H1 (cell line): ENCODE data around the gene NKX2-1. TPM values are rescaled to one million over a fixed set of nuclear protein-coding genes. Genes with fewer than 3 reads are reported as not detected.
A peak's percentile ranks its signal among the peaks of the same experiment; 100 is the strongest.

Experiments used
- ASH2L ChIP-seq: fragments of 200-600, 300-600 bp; sonication (generic); IDR thresholded peaks from one replicate; pipeline ENCODE4 v1.7.1; 2017; ENCODE audit warnings: low read length
- ATF3 ChIP-seq: IDR thresholded peaks from 2 replicates; pipeline ENCODE4 v1.6.1; 2011; ENCODE audit warnings: low read depth, mild to moderate bottlenecking, low read length; ENCODE audit not compliant: insufficient read depth
- BACH1 ChIP-seq: IDR thresholded peaks from 2 replicates; pipeline ENCODE4 v1.6.1; 2012; ENCODE audit warnings: low read length, improper control_type of control experiment
- BCL11A ChIP-seq, 2 experiments: IDR thresholded peaks; one replicate each; pipeline ENCODE4 v1.6.1; 2011; ENCODE audit warnings: low read depth in 2 of 2, low read length in 2 of 2, mild to moderate bottlenecking in 2 of 2
- CBX8 ChIP-seq: fragments of 300-800, 300-1000 bp; sonication (generic); IDR thresholded peaks from 2 replicates; pipeline ENCODE4 v1.7.1; 2016; ENCODE audit warnings: low read depth, low read length, borderline replicate concordance
- CHD1 ChIP-seq: IDR thresholded peaks from 2 replicates; pipeline ENCODE4 v1.6.1; 2012; ENCODE audit warnings: low read depth, low read length, improper control_type of control experiment
- CHD2 ChIP-seq: IDR thresholded peaks from 2 replicates; pipeline ENCODE4 v1.6.1; 2012; ENCODE audit warnings: low read length, improper control_type of control experiment
- EGR1 ChIP-seq: IDR thresholded peaks from 2 replicates; pipeline ENCODE4 v1.6.1; 2011; ENCODE audit warnings: low read depth, low read length, borderline replicate concordance
- EP300 ChIP-seq, 2 experiments: IDR thresholded peaks; 1 replicate in 1 of 2; 2 replicates in 1 of 2; pipeline ENCODE4 v1.6.1; 2011 to 2012; ENCODE audit warnings: low read depth in 2 of 2, low read length in 2 of 2, mild to moderate bottlenecking in 2 of 2, borderline replicate concordance in 1 of 2, inconsistent platforms in 1 of 2, moderate library complexity in 1 of 2
- GTF2F1 ChIP-seq: IDR thresholded peaks from 2 replicates; pipeline ENCODE4 v1.6.1; 2012; ENCODE audit warnings: low read depth, low read length, improper control_type of control experiment, borderline replicate concordance
- NRF1 ChIP-seq: IDR thresholded peaks from 2 replicates; pipeline ENCODE4 v1.6.1; 2011; ENCODE audit warnings: mild to moderate bottlenecking, low read depth, low read length, improper control_type of control experiment
- PHF8 ChIP-seq: fragments of 200-600 bp; sonication (generic); conservative IDR thresholded peaks from 2 replicates; pipeline ENCODE4 v1.7.1; 2012; ENCODE audit warnings: low read depth, mild to moderate bottlenecking, inconsistent platforms, low read length, moderate library complexity
- RFX5 ChIP-seq: IDR thresholded peaks from 2 replicates; pipeline ENCODE4 v1.6.1; 2011; ENCODE audit warnings: low read depth, low read length, improper control_type of control experiment, borderline replicate concordance
- RNF2 ChIP-seq: fragments of 200-900, 300-1000 bp; sonication (generic); IDR thresholded peaks from 2 replicates; pipeline ENCODE4 v1.7.1; 2016; ENCODE audit warnings: borderline replicate concordance, low read depth, mild to moderate bottlenecking, antibody characterized with exemption, low read length; ENCODE audit not compliant: poor library complexity, severe bottlenecking; ENCODE audit errors: missing control alignments
- SP4 ChIP-seq: IDR thresholded peaks from 2 replicates; pipeline ENCODE4 v1.6.1; 2012; ENCODE audit warnings: low read length, inconsistent platforms
- SRF ChIP-seq: IDR thresholded peaks from 2 replicates; pipeline ENCODE4 v1.6.1; 2011; ENCODE audit warnings: mild to moderate bottlenecking, low read depth, low read length, moderate library complexity
- SUZ12 ChIP-seq: fragments of 200-600 bp; sonication (generic); IDR thresholded peaks from 2 replicates; pipeline ENCODE4 v1.6.1; 2012; ENCODE audit warnings: mild to moderate bottlenecking, inconsistent platforms, low read length, moderate library complexity, mixed read lengths
- TBP ChIP-seq: IDR thresholded peaks from 2 replicates; pipeline ENCODE4 v1.6.1; 2011; ENCODE audit warnings: low read depth, low read length, improper control_type of control experiment
- TCF12 ChIP-seq: IDR thresholded peaks from 2 replicates; pipeline ENCODE4 v1.6.1; 2011; ENCODE audit warnings: low read depth, mild to moderate bottlenecking, low read length
- USF2 ChIP-seq: IDR thresholded peaks from 2 replicates; pipeline ENCODE4 v1.6.1; 2011; ENCODE audit warnings: low read length, improper control_type of control experiment
- ZNF274 ChIP-seq: IDR thresholded peaks from 2 replicates; pipeline ENCODE4 v1.7.0; 2012; ENCODE audit warnings: low read length, borderline replicate concordance; ENCODE audit errors: extremely low read depth
- polyA plus RNA-seq, 7 experiments: library from polyadenylated mRNA; depleted of rRNA in 3 of 7; stranded (reverse) in 5 of 7; unstranded in 2 of 7; fragments of >200 nt in 5 of 7; fragments of 200-250 nt in 2 of 7; gene quantifications; 1 replicate in 5 of 7; 2 replicates in 1 of 7; 4 replicates in 1 of 7; pipeline versions ENCODE4 v1.2.1 to v1.2.3, GENCODE V29; 2011 to 2013; ENCODE audit warnings: missing spikeins in 2 of 7, mixed read lengths in 2 of 7
- total RNA-seq: library from RNA; stranded (reverse); fragmentation: NEBNext Ultra II Directional; extraction: Animal tissue kit (Norgen Biotek cat#: 25700); gene quantifications from 2 replicates; pipeline ENCODE4 v1.2.1, GENCODE V29; 2021

NKX2-1 gene
- total and polyA plus RNA-seq, 2 of the 8 experiments (the other 6 are each of a cell fraction or from before 2014, with no cell fraction given) = not detected

GRCh38 chr14:36515105-36515593, 4.9 kb downstream of the NKX2-1 start (continued):
- no peak for TF ChIP-seq USF2
- no peak for TF ChIP-seq ATF3
- no peak for TF ChIP-seq BACH1
- TF ChIP-seq EGR1 = peak; percentile 31; the same call in 1 of the 2 replicates
- no peak for TF ChIP-seq GTF2F1
- TF ChIP-seq ASH2L = no peak
- TF ChIP-seq TCF12 = no peak
- no peak for TF ChIP-seq SRF
- TF ChIP-seq EP300 (IDR thresholded peaks at IDR 0.05; ENCODE audit: borderline replicate concordance in 1 of 2, low read depth in 2 of 2, low read length in 2 of 2) = no peak
- peak; percentile 83 for TF ChIP-seq RNF2
- TF ChIP-seq ZNF274 = no peak
- no peak for TF ChIP-seq RFX5
- no peak for TF ChIP-seq TBP
- no peak for TF ChIP-seq SUZ12
- no peak for TF ChIP-seq NRF1
- TF ChIP-seq CBX8 = 0 out of 2 replicates have a peak, but pooled peaks have one; percentile 37
- no peak for TF ChIP-seq CHD2
- no peak for TF ChIP-seq BCL11A (IDR thresholded peaks at IDR 0.05; ENCODE audit: low read depth in 2 of 2, low read length in 2 of 2)
- no peak for TF ChIP-seq CHD1
- no peak for TF ChIP-seq PHF8
- no peak for TF ChIP-seq SP4
